Measurements from ENCODE around the gene PIGN. TPM values are rescaled to one million over a fixed set of nuclear protein-coding genes. Genes with fewer than 3 reads are reported as not detected.

Gene PIGN
- total RNA-seq, 1 experiment from 2014 or later: 30.9 TPM

DNA sequence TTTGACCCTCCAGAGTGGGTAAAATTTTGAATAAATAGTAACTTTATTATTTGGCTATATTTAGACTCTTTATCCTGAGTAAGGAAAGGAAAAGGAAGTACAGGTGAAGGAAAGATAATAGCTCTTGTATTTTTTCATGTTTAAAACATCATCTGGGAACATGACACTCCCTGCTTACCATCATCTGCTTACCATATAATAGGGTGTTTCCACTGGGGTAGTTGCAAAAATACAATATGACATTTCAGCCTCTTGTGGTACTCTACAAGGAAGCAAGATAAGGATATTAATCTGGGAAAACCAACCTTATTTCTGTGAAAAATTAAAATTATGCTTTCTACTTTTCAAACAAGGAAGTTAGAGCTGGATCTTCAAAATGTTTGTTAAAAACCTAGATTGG, 10.1 kb upstream of the PIGN start:
- Histone ChIP-seq H4K20me1 (ENCODE audit: control insufficient read depth, insufficient read depth, insufficient read length) (no peaks in the 10 kb centered on the region), H2BK5ac (ENCODE audit: insufficient read length, low read length) (no peak overlapping the region), H3T11ph (ENCODE audit: low read length) (no peak overlapping the region), H2AK5ac (ENCODE audit: insufficient read length, low read length) (no peak overlapping the region), H4K8ac (replicated peaks; ENCODE audit: insufficient read length, low read depth, low read length) (no peak overlapping the region), H3K4me1 (ENCODE audit: insufficient read depth, low read length) (no peaks in the 10 kb centered on the region), H3K23ac (ENCODE audit: insufficient read length, low read depth, low read length) (no peak overlapping the region), H3K56ac (ENCODE audit: insufficient read length, low read depth, low read length) (no peak overlapping the region), H3K27me3 (ENCODE audit: insufficient read depth, low read length) (no peaks in the 10 kb centered on the region), H2AFZ (ENCODE audit: low read length) (no peak overlapping the region), H3K79me1 (ENCODE audit: insufficient read depth, low read depth, low read length, poor library complexity, severe bottlenecking) (peaks cover 6% of the 10 kb centered on the region), H2BK20ac (ENCODE audit: low read depth, low read length, poor library complexity, severe bottlenecking) (no peak overlapping the region), H3K4ac (ENCODE audit: low read depth, low read length) (no peak overlapping the region), H3K9ac (ENCODE audit: extremely low read depth, insufficient read length, low read length) (no peak overlapping the region), H3K79me2 (ENCODE audit: insufficient read depth, low read length) (peaks cover 15% of the 10 kb centered on the region; the same call in 1 of the 2 replicates), H3K14ac (ENCODE audit: insufficient read depth, low read length) (no peak overlapping the region), H2BK15ac (ENCODE audit: low read depth, low read length) (no peak overlapping the region), H3K18ac (ENCODE audit: insufficient read length, low read depth, low read length) (no peak overlapping the region), H4K5ac (ENCODE audit: insufficient read length, low read depth, low read length) (no peak overlapping the region), H2BK12ac (ENCODE audit: insufficient read length, low read depth, low read length) (no peak overlapping the region), H4K91ac (ENCODE audit: insufficient read length, low read depth, low read length) (no peak overlapping the region), H3K23me2 (ENCODE audit: insufficient read length, low read depth, low read length, poor library complexity, severe bottlenecking) (no peaks in the 10 kb centered on the region), H3K27ac (ENCODE audit: insufficient read length, low read depth, low read length) (no peak overlapping the region), H3K4me2 (ENCODE audit: insufficient read depth, insufficient read length, low read length) (no peak overlapping the region), H2BK120ac (ENCODE audit: low read depth, low read length, poor library complexity, severe bottlenecking) (no peak overlapping the region), H3K9me3 (ENCODE audit: control insufficient read depth, low read depth, low read length) (no peaks in the 10 kb centered on the region)
- Mint-ChIP-seq H3K9me3 (peaks cover 0 to 4% of the 10 kb centered on the region in 2 experiments; a peak in 1 of 5 replicates), H3K4me3 (no peak overlapping the region), H3K27ac (no peak overlapping the region), H3K4me1 (peaks cover 0 to 3% of the 10 kb centered on the region in 2 experiments; a peak in 2 of 4 replicates), H3K27me3 (ENCODE audit: low read depth) (no peaks in the 10 kb centered on the region), H3K36me3 (ENCODE audit: insufficient read depth in 1 of 3, low read depth in 3 of 3) (peaks cover 0 to 7% (median 0%) of the 10 kb centered on the region in 3 experiments; a peak in 4 of 7 replicates)
- TF ChIP-seq CTCF (conservative IDR thresholded peaks at IDR 0.05): no peak
- no peak for DNase-seq

Measured in H9 (cell line).